Gastroesophageal sphincter (tissue), 4 donors: Measurements from ENCODE around the gene CDKN1B. TPM values are rescaled to one million over a fixed set of nuclear protein-coding genes. Genes with fewer than 3 reads are reported as not detected.

Experiments
- ATAC-seq: fragments of 150-250 bp; one replicate; pipeline ENCODE4 v1.9.1; 2016; ENCODE audit warnings: mild to moderate bottlenecking, moderate library complexity
- H3K27ac ChIP-seq, 4 donors: fragments of 200-600 bp; sonication (generic) in 3 of 4; 1 replicate in 3 of 4; 2 replicates in 1 of 4; pipeline ENCODE4 v1.5.1; 2016 to 2019
- H3K27me3 ChIP-seq: fragments of 200-600 bp; sonication (generic); one replicate; pipeline ENCODE4 v1.5.1; 2019
- H3K36me3 ChIP-seq, 2 donors: fragments of 200-600 bp; sonication (generic); one replicate each; pipeline ENCODE4 v1.5.1; 2019; ENCODE audit warnings: control low read depth in 1 of 2
- H3K4me1 ChIP-seq, 3 donors: fragments of 200-600 bp; sonication (generic); 1 replicate in 2 of 3; 2 replicates in 1 of 3; pipeline ENCODE4 v1.5.1; 2016 to 2019; ENCODE audit warnings: control low read depth in 2 of 3
- H3K4me3 ChIP-seq, 2 donors: fragments of 200-600 bp; sonication (generic); one replicate each; pipeline ENCODE4 v1.5.1; 2019; ENCODE audit warnings: mild to moderate bottlenecking in 1 of 2, moderate library complexity in 1 of 2
- H3K9me3 ChIP-seq, 3 donors: fragments of 200-600 bp; sonication (generic); one replicate each; pipeline ENCODE4 v1.5.1; 2017 to 2019; ENCODE audit warnings: control low read depth in 2 of 3
- EP300 ChIP-seq: sonication (generic); formaldehyde crosslinking; IDR thresholded peaks from one replicate; pipeline ENCODE4 v1.6.1; 2017; ENCODE audit warnings: antibody characterized with exemption, mild to moderate bottlenecking
- POLR2A ChIP-seq, 2 donors: fragments of 450-650 bp; IDR thresholded peaks; one replicate each; pipeline ENCODE4 v1.6.1; 2017; ENCODE audit warnings: antibody characterized with exemption in 2 of 2, mild to moderate bottlenecking in 2 of 2, moderate library complexity in 1 of 2
- POLR2AphosphoS5 ChIP-seq: sonication (generic); formaldehyde crosslinking; IDR thresholded peaks from one replicate; pipeline ENCODE4 v1.6.1; 2017; ENCODE audit warnings: antibody characterized with exemption
- WGBS, 2 donors: methylation state at CpG; one replicate each; pipeline ENCODE4 v1.1.5; 2018; ENCODE audit warnings: low coverage in 1 of 2; 5-methylcytosine and 5-hydroxymethylcytosine counted together
- small RNA-seq, 4 donors: library from RNA; depleted of rRNA; stranded (forward); fragments of <200 nt; gene quantifications; one replicate each; pipeline ENCODE3, GENCODE V24; 2016
- total RNA-seq, 4 donors: library from RNA; depleted of rRNA; stranded (reverse); fragments of >200 nt; gene quantifications; one replicate each; pipeline ENCODE4 v1.1.0, GENCODE V29; 2016
- TF ChIP-seq, protein P1 (sequence below), 4 experiments: fragments of 200-600 bp in 2 of 4; fragments of 450-650 bp in 2 of 4; sonication (generic) in 1 of 4; IDR thresholded peaks; one replicate each; pipeline ENCODE4 v1.5.1; 2017 to 2019; ENCODE audit warnings: antibody characterized with exemption in 4 of 4, mild to moderate bottlenecking in 2 of 4, moderate library complexity in 2 of 4

CDKN1B gene
- total RNA-seq, 4 donors from 2014 or later = 62.6 to 103 (median 73.0) TPM

DNA sequence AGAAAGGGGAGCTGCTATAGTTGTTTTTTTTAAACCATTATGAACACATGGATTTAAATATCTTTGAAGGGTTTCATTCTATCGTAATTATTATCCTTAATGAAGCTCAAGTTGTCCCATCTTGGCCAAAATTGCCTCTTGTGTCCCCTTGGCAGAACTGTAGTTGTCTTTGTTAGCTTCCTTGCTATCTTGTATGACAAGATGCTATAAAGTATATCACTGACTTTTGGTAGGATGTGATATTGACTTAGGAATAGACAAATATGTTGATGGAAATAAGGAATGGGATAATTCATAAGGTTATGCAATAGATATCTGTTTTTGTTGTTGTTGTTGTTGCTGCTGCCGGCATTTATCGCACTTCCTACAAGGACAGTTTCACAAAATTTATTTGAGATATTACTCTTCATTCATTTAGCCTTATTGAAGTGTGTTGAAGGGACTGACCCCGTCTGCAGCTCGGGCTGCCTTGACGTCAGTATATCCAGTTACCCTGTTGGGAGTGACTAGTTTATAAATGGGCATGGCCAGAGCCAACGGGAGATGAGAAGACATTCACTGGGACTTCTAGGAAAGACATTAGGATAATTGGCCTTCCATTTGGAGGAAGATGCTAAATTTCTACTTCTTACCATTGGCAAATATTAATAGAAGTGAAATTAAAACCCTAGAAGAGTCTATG lies 42.2 kb downstream of the CDKN1B start:
- TF ChIP-seq EP300 (no peak), POLR2A (IDR thresholded peaks at IDR 0.05) (no peak), POLR2AphosphoS5 (no peak)
- TF ChIP-seq, protein P1, sequence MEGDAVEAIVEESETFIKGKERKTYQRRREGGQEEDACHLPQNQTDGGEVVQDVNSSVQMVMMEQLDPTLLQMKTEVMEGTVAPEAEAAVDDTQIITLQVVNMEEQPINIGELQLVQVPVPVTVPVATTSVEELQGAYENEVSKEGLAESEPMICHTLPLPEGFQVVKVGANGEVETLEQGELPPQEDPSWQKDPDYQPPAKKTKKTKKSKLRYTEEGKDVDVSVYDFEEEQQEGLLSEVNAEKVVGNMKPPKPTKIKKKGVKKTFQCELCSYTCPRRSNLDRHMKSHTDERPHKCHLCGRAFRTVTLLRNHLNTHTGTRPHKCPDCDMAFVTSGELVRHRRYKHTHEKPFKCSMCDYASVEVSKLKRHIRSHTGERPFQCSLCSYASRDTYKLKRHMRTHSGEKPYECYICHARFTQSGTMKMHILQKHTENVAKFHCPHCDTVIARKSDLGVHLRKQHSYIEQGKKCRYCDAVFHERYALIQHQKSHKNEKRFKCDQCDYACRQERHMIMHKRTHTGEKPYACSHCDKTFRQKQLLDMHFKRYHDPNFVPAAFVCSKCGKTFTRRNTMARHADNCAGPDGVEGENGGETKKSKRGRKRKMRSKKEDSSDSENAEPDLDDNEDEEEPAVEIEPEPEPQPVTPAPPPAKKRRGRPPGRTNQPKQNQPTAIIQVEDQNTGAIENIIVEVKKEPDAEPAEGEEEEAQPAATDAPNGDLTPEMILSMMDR (IDR thresholded peaks at IDR 0.05) = no peak
- no peak overlapping the region for H3K27ac ChIP-seq
- no peaks in the 10 kb centered on the region for H3K4me1 ChIP-seq
- ATAC-seq = no peak
- H3K9me3 ChIP-seq = no peaks in the 10 kb centered on the region
- 92 to 93% methylated on average over 3 to 7 of the region's 7 CpGs for WGBS, 2 donors
- no peak overlapping the region for H3K4me3 ChIP-seq
- H3K36me3 ChIP-seq = no peaks in the 10 kb centered on the region
- no peaks in the 10 kb centered on the region for H3K27me3 ChIP-seq

DNA sequence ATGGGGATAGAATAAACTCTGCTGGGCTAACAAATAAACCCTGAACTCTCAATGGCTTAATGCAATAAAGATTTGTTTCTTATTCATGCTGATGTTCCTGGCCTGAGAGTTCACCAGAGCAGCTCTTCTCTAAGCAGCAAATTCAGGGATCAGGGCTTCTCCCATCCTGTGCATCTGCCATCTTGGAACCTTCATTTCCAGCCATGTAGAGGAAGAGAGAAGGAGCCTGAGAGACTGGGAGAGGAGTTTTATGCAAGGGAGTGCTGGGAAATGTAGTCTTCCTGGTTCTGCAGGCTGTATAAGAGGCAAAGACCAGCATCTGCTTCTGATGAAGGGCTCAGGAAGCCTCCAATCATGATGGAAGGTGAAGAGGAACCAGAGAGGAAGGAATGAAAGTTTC lies 47.7 kb downstream of the CDKN1B start:
- H3K9me3 ChIP-seq = peaks cover 0 to 2% (median 0%) of the 10 kb centered on the region in 3 donors
- no peaks in the 10 kb centered on the region for H3K4me1 ChIP-seq
- TF ChIP-seq POLR2AphosphoS5 = no peak
- TF ChIP-seq POLR2A (IDR thresholded peaks at IDR 0.05) = no peak
- TF ChIP-seq, protein P1 (IDR thresholded peaks at IDR 0.05) = no peak
- TF ChIP-seq EP300 = no peak
- H3K27ac ChIP-seq = no peak overlapping the region
- ATAC-seq = no peak
- H3K27me3 ChIP-seq = no peaks in the 10 kb centered on the region
- H3K4me3 ChIP-seq = no peak overlapping the region
- H3K36me3 ChIP-seq = no peaks in the 10 kb centered on the region

DNA sequence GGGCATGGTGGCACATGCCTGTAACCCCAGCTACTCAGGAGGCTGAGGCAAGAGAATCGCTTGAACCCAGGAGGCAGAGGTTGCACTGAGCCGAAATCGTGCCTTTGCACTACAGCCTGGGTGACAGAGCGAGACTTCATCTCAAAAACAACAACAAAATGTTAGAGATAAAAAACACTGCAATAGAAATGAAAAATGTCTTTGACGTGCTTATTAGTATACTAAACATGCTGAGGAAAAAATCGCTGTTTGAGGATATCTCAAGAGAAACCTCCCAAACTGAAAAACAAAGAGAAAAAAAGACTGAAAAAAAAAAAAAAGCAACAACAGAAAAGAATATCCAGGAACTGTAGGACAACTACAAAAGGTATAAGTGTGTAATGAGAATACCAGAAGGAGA lies 53.1 kb downstream of the CDKN1B start:
- no peak for TF ChIP-seq EP300
- TF ChIP-seq POLR2AphosphoS5 = no peak
- no peak for TF ChIP-seq POLR2A (IDR thresholded peaks at IDR 0.05)
- TF ChIP-seq, protein P1 (IDR thresholded peaks at IDR 0.05) = no peak
- ATAC-seq = no peak
- H3K4me3 ChIP-seq = no peak overlapping the region

More for the DNA sequence above, 53.1 kb downstream of the CDKN1B start:
- Histone ChIP-seq H3K36me3 (no peaks in the 10 kb centered on the region), H3K27me3 (no peaks in the 10 kb centered on the region), H3K27ac (no peak overlapping the region), H3K4me1 (no peaks in the 10 kb centered on the region), H3K9me3 (peaks cover 0 to 6% (median 0%) of the 10 kb centered on the region in 3 donors)
- 87 to 100% methylated on average over 4 to 6 of the region's 6 CpGs for WGBS, 2 donors

Small RNA genes lying within 50 kb of the gene (small RNA-seq; reads per million reads assigned to genes)
- 0 reads per million in 4 donors for gene MIR613

Other genes with a start within 250 kb of the CDKN1B start
- gene DUSP16, start 154.5 kb upstream of the CDKN1B start, total RNA-seq = 10 to 100 TPM; 14.7 to 20.1 (median 17.1) TPM
- 10 to 100 TPM; 46.3 to 66.6 (median 59.8) TPM for gene CREBL2, start 105.5 kb upstream of the CDKN1B start, total RNA-seq
- gene GPR19, start 21.2 kb upstream of the CDKN1B start, total RNA-seq = under 1 TPM in 2 of 4 donors, not detected in 2; 0.32 to 0.54 TPM
- gene APOLD1, start 68.3 kb downstream of the CDKN1B start, total RNA-seq = 10 to 100 TPM; 16.2 to 33.4 (median 22.8) TPM
- gene DDX47, start 96.0 kb downstream of the CDKN1B start, total RNA-seq = 10 to 100 TPM; 49.2 to 66.7 (median 60.2) TPM
- 10 to 100 TPM in 1 of 4 donors, 1 to 10 TPM in 3; 1.4 to 21.9 (median 3.0) TPM for gene GPRC5A, start 174.2 kb downstream of the CDKN1B start, total RNA-seq
- not detected for gene GPRC5D, start 234.8 kb downstream of the CDKN1B start, total RNA-seq